Hematopoietic multipotent progenitor cell treated with erythropoietin and hydrocortisone succinate and interleukin-3 and kit ligand, for 4 days (in vitro differentiated cells): Measurements from ENCODE around the gene NUBPL.
"Not testable (repeated sequence)": the region's sequence is repeated elsewhere in the genome, so short reads cannot be mapped to it uniquely, and the experiment has no call there.

Experiments used
- DNase-seq: peaks from one replicate; pipeline ENCODE4 v3.0.0-alpha.2; 2015

NUBPL gene

GRCh38 chr14:31749275-31749674 lies 188.1 kb downstream of the NUBPL start:
- no peak for DNase-seq

GRCh38 chr14:31751047-31751446 lies 189.8 kb downstream of the NUBPL start:
- not testable (repeated sequence) for DNase-seq

GRCh38 chr14:31752867-31753661 lies 191.9 kb downstream of the NUBPL start:
- no peak for DNase-seq

- no peak for DNase-seq
Observed at GRCh38 chr14:31758941-31759340, 197.7 kb downstream of the NUBPL start.

GRCh38 chr14:31760277-31760676 lies 199.1 kb downstream of the NUBPL start:
- no peak for DNase-seq

GRCh38 chr14:31761325-31761724 lies 200.1 kb downstream of the NUBPL start:
- DNase-seq = no peak

- no peak for DNase-seq
Observed at GRCh38 chr14:31763041-31763440, 201.8 kb downstream of the NUBPL start.

GRCh38 chr14:31766315-31766892 lies 205.2 kb downstream of the NUBPL start:
- DNase-seq = no peak

- DNase-seq = no peak
Observed at GRCh38 chr14:31768355-31768754, 207.2 kb downstream of the NUBPL start.

GRCh38 chr14:31770271-31770670 lies 209.1 kb downstream of the NUBPL start:
- DNase-seq = peak; percentile 44

- DNase-seq = no peak
Observed at GRCh38 chr14:31774567-31774966, 213.4 kb downstream of the NUBPL start.

- no peak for DNase-seq
Observed at GRCh38 chr14:31777312-31777711, 216.1 kb downstream of the NUBPL start.

- DNase-seq = peak; percentile 8
Observed at GRCh38 chr14:31781578-31781977, 220.4 kb downstream of the NUBPL start.

- DNase-seq = no peak
Observed at GRCh38 chr14:31785574-31785973, 224.4 kb downstream of the NUBPL start.

GRCh38 chr14:31787377-31787776 lies 226.2 kb downstream of the NUBPL start:
- peak; percentile 27 for DNase-seq

GRCh38 chr14:31788340-31788739 lies 227.1 kb downstream of the NUBPL start:
- DNase-seq = peak; percentile 3

GRCh38 chr14:31792726-31793125 lies 231.5 kb downstream of the NUBPL start:
- DNase-seq = no peak

- peak; percentile 19 for DNase-seq
Observed at GRCh38 chr14:31797946-31798345, 236.7 kb downstream of the NUBPL start.

GRCh38 chr14:31802838-31803237 lies 241.6 kb downstream of the NUBPL start:
- no peak for DNase-seq

- DNase-seq = no peak
Observed at GRCh38 chr14:31806249-31806648, 245.0 kb downstream of the NUBPL start.

- DNase-seq = not testable (repeated sequence)
Observed at GRCh38 chr14:31811693-31812628, 250.8 kb downstream of the NUBPL start.

- not testable (repeated sequence) for DNase-seq
Observed at GRCh38 chr14:31813724-31814490, 252.7 kb downstream of the NUBPL start.

- no peak for DNase-seq
Observed at GRCh38 chr14:31819281-31819680, 258.1 kb downstream of the NUBPL start.
